OCI-LY3 (cell line): ENCODE measurements around the gene FMO4.

Experiments
- CTCF ChIP-seq: fragments of 200-600, 300-600 bp; sonication (generic); IDR thresholded peaks from 2 replicates; pipeline ENCODE4 v1.5.1; 2014; ENCODE audit warnings: antibody characterized with exemption, low read length, low read depth
- EZH2phosphoT487 ChIP-seq: fragments of 200-600 bp; shearing (Covaris generic); IDR thresholded peaks from 2 replicates; pipeline ENCODE4 v1.6.1; 2018; ENCODE audit warnings: antibody characterized with exemption, mixed run types, low read depth

- no peak for TF ChIP-seq CTCF
- no peak for TF ChIP-seq EZH2phosphoT487
Measured at GRCh38 chr1:171379846-171380245, 65.9 kb downstream of the FMO4 start.
